ENCODE data around the gene SLC30A3. TPM values are rescaled to one million over a fixed set of nuclear protein-coding genes. Genes with fewer than 3 reads are reported as not detected.

The SLC30A3 gene
- total RNA-seq, 3 donors from 2014 or later = 0.15 to 0.43 (median 0.18) TPM

DNA sequence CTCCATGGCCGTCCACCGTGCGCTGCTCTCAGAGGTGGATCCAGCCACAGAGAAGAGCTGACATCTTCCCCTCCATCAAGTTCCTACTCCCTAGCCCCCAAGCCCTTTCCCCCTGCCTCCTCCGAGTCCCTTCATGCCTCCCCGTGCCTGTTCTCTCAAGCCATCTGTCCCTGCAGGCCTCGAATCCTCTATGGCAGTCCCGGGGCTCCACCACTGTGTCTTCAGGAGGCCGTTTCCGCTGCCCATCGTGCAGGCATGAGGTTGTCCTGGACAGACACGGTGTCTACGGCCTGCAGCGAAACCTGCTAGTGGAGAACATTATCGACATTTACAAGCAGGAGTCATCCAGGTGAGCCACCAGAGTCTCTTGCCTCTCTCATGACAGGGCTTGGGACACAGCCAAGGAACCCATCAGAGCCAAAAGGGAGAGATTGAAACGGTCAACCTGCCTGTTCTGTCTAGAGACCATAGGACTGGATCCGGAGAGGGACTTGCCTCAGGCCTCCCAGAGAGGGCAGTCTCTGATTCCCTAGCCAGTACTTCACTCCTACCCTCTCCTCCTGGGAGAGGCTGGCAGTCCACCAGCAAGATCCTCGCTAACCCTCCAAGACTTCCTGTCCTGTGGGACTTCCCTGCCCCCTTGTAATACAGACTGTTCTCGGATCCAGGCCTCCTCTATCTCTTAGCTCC is 35.7 kb upstream of the SLC30A3 start:
- DNase-seq = no peak
- Mint-ChIP-seq H3K4me1 (ENCODE audit: low read depth) (peaks cover 5% of the 10 kb centered on the region), H3K36me3 (ENCODE audit: insufficient read depth) (no peaks in the 10 kb centered on the region), H3K9me3 (no peaks in the 10 kb centered on the region), H3K27me3 (ENCODE audit: low read depth) (peaks cover 3% of the 10 kb centered on the region), H3K4me3 (no peak overlapping the region)
- ATAC-seq = no peak

DNA sequence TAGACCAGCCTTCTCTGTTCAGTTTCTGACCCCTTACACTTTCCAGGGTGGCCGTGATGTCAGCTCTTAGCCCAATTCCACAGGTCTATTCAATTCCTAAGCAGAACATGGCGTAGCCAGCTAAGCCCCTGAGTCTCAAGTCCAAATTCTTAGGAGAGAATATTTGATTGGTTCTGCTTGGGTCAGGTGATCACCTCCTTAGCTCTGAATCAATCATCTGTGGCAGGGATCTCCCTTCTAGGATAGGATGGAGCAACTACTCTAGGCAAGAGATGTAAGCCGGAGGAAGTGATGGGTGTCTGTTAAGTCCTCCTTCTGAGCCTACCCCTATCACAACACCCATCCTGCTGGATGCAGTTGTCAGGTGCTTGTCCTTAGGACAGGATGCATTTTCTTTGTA is 34.3 kb upstream of the SLC30A3 start:
- no peaks in the 10 kb centered on the region for H3K36me3 Mint-ChIP-seq (ENCODE audit: insufficient read depth)
- no peaks in the 10 kb centered on the region for H3K4me1 Mint-ChIP-seq (ENCODE audit: low read depth)
- DNase-seq = no peak
- peaks cover 7% of the 10 kb centered on the region for H3K27me3 Mint-ChIP-seq (ENCODE audit: low read depth)
- H3K4me3 Mint-ChIP-seq = no peak overlapping the region
- no peaks in the 10 kb centered on the region for H3K9me3 Mint-ChIP-seq
- ATAC-seq = no peak

DNA sequence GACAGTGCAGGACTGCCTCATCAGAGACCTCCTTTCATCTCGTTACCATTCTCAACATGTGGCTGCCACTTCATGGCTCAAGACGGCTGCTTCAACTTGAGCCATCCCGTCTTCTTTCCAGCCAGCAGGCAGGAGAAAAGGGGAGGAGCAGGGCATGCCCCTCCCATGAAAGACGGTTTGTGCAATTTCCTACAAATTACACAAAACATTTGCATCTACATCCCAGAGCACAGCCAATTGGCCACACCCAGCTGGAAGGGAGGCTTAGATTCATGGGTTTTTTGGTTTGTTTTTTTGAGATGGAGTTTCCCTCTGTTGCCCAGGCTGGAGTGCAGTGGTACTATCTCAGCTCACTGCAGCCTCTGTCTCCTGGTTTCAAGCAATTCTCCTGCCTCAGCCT is 33.6 kb upstream of the SLC30A3 start:
- Mint-ChIP-seq H3K4me3 (no peak overlapping the region), H3K36me3 (ENCODE audit: insufficient read depth) (no peaks in the 10 kb centered on the region)

DNA sequence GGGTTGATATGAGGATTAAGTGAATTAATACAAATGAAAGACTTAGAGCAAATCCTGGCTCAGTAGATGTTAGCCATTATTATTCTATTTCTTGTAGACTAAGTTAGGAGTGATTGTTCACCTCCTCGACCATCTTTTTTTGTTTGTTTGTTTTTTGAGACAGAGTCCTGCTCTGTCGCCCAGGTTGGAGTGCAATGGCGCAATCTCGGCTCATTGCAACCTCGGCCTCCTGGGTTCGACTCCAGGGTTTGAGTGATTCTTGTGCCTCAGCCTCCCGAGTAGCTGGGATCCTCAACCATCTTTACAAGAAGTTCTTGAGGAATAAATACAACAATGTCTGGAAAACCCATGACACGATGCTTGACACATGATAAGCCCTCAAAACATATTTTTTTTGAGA is 32.1 kb upstream of the SLC30A3 start:
- Mint-ChIP-seq H3K9me3 (no peaks in the 10 kb centered on the region), H3K36me3 (ENCODE audit: insufficient read depth) (no peaks in the 10 kb centered on the region), H3K27me3 (ENCODE audit: low read depth) (peaks cover 12% of the 10 kb centered on the region), H3K4me1 (ENCODE audit: low read depth) (no peaks in the 10 kb centered on the region), H3K4me3 (no peak overlapping the region)
- DNase-seq (no peak), ATAC-seq (no peak)

More for the DNA sequence above, 33.6 kb upstream of the SLC30A3 start:
- H3K4me1 Mint-ChIP-seq (ENCODE audit: low read depth) = no peaks in the 10 kb centered on the region
- H3K27me3 Mint-ChIP-seq (ENCODE audit: low read depth) = peaks cover 12% of the 10 kb centered on the region
- no peak for ATAC-seq
- no peak for DNase-seq
- no peaks in the 10 kb centered on the region for H3K9me3 Mint-ChIP-seq

DNA sequence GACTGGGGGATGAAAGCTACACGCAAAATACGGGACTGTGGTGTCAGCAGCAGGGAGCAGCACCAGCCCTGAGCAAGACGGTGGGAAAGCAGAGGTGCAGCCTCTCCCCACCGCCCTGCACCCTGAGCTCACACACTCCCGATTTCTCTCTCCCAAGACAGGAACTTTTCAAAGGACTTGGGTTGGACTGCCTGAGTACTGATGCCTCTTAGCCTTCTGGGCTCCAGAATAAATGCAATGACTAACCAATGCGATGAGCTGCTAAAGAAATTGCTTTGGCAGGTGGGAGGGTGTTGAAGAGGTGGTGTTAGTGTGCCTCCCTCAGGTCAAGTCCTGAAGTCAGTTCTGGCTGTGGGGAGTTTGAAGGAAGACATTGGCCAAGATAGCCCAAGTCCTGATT is 29.0 kb upstream of the SLC30A3 start:
- H3K9me3 Mint-ChIP-seq = no peaks in the 10 kb centered on the region
- no peak for ATAC-seq
- no peak overlapping the region for H3K4me3 Mint-ChIP-seq
- no peaks in the 10 kb centered on the region for H3K36me3 Mint-ChIP-seq (ENCODE audit: insufficient read depth)
- H3K27me3 Mint-ChIP-seq (ENCODE audit: low read depth) = peaks cover 13% of the 10 kb centered on the region
- H3K4me1 Mint-ChIP-seq (ENCODE audit: low read depth) = no peaks in the 10 kb centered on the region
- no peak for DNase-seq

DNA sequence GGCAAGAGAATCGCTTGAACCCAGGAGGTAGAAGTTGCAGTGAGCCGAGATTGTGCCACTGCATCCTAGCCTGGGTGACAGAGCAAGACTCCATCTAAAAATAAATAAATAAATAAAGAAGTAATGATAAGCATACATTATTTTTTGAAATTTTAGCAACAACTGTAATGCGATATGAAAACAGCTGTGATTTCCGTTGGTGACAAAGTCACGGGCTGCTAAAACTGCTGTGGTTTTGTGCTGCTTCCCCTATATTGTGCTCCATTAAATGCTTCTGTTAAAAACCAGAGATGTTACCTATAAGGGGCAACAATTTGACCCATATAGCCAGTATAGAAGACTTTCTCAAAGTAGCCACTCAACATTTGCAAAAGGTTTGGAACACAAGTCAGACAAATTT is 27.7 kb upstream of the SLC30A3 start:
- Mint-ChIP-seq H3K4me1 (ENCODE audit: low read depth) (no peaks in the 10 kb centered on the region), H3K4me3 (no peak overlapping the region), H3K9me3 (no peaks in the 10 kb centered on the region), H3K36me3 (ENCODE audit: insufficient read depth) (no peaks in the 10 kb centered on the region), H3K27me3 (ENCODE audit: low read depth) (peaks cover 13% of the 10 kb centered on the region)
- DNase-seq = no peak
- ATAC-seq = no peak

DNA sequence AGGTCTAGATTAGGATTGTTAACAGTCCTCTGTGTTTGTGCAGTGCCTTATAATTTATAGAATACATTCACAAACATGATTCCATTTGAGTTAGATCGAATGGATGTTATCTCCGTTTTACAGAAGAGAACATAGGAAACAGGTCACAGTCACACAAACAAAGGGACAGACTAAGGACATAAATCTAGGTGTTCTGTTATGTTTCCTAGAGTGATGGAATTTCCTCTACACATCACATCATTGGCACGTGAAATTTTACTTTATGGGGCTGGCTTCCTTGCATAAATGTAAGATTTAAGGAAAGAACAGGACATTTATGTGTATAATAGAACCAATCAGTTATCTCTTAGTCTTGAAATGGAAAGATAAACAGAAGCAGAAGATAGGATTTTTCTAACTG is 25.8 kb upstream of the SLC30A3 start:
- ATAC-seq (no peak), DNase-seq (no peak)
- no peaks in the 10 kb centered on the region for H3K4me1 Mint-ChIP-seq (ENCODE audit: low read depth)
- H3K36me3 Mint-ChIP-seq (ENCODE audit: insufficient read depth) = no peaks in the 10 kb centered on the region
- no peak overlapping the region for H3K4me3 Mint-ChIP-seq
- peaks cover 13% of the 10 kb centered on the region for H3K27me3 Mint-ChIP-seq (ENCODE audit: low read depth)
- H3K9me3 Mint-ChIP-seq = no peaks in the 10 kb centered on the region

DNA sequence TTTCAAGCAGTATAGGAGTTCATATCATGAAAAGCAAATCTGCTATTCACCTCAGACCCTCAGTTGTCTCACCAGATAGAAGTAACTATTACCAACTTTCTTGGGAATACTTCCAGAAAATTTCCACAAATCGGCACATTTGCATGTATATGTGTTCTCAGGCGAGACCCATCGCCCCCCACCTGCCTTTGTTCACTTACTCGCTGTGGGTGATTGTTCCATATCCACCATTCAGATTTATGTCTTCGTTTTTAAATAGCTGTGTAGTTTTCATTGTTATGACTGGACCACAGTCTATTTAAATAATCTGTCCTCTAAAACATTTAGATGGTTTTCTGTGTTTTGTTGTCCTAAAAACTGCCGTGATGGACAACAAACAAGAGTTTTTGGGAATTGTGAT is 22.6 kb upstream of the SLC30A3 start:
- H3K4me1 Mint-ChIP-seq (ENCODE audit: low read depth) = no peaks in the 10 kb centered on the region
- no peaks in the 10 kb centered on the region for H3K9me3 Mint-ChIP-seq
- H3K27me3 Mint-ChIP-seq (ENCODE audit: low read depth) = peaks cover 21% of the 10 kb centered on the region
- no peak overlapping the region for H3K4me3 Mint-ChIP-seq
- no peak for ATAC-seq
- no peak for DNase-seq
- no peaks in the 10 kb centered on the region for H3K36me3 Mint-ChIP-seq (ENCODE audit: insufficient read depth)

DNA sequence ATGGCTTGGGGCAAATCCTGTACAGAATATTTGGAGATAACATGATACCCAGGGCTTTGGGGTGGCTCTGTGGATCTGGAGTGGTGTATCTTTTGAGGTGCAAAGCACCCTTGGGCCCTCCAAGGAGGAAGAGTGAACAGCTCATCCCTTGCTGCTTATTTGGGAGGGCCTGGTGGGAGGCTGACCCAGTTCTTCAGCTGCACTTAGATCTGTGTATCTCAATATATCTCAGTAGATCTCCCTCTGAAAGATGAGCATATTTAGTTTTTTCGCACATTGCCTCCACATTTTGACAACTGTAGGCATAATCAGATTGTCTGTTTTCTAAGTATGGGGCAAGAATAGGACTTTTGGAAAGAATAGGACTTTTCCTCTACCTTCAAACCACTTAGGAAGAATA is 22.1 kb upstream of the SLC30A3 start:
- Mint-ChIP-seq H3K9me3 (no peaks in the 10 kb centered on the region), H3K4me3 (no peak overlapping the region), H3K4me1 (ENCODE audit: low read depth) (no peaks in the 10 kb centered on the region), H3K27me3 (ENCODE audit: low read depth) (peaks cover 21% of the 10 kb centered on the region), H3K36me3 (ENCODE audit: insufficient read depth) (no peaks in the 10 kb centered on the region)
- no peak for DNase-seq
- no peak for ATAC-seq

DNA sequence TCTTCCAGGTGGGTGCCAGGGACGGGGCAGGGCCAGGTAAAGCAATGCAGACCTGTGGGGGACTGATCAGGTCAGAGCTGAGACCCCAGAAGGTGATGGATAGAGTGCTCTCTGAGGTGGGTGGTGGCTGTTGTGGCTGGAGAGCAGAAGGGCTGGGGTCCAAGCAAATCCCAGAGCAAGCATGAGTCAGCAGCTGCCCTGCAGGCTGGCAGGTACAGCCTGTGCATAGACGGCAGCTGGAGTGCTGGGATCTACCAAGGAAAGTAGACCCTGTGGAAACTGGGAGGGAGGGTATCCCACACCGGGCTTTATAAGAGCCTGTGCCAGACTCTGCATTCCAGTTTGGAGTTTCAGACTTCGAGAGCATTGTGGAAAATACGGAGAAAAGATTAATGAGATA is 20.0 kb upstream of the SLC30A3 start:
- Mint-ChIP-seq H3K4me3 (no peak overlapping the region), H3K27me3 (ENCODE audit: low read depth) (peaks cover 21% of the 10 kb centered on the region), H3K36me3 (ENCODE audit: insufficient read depth) (no peaks in the 10 kb centered on the region), H3K9me3 (no peaks in the 10 kb centered on the region), H3K4me1 (ENCODE audit: low read depth) (peaks cover 1% of the 10 kb centered on the region)
- ATAC-seq (no peak), DNase-seq (no peak)

DNA sequence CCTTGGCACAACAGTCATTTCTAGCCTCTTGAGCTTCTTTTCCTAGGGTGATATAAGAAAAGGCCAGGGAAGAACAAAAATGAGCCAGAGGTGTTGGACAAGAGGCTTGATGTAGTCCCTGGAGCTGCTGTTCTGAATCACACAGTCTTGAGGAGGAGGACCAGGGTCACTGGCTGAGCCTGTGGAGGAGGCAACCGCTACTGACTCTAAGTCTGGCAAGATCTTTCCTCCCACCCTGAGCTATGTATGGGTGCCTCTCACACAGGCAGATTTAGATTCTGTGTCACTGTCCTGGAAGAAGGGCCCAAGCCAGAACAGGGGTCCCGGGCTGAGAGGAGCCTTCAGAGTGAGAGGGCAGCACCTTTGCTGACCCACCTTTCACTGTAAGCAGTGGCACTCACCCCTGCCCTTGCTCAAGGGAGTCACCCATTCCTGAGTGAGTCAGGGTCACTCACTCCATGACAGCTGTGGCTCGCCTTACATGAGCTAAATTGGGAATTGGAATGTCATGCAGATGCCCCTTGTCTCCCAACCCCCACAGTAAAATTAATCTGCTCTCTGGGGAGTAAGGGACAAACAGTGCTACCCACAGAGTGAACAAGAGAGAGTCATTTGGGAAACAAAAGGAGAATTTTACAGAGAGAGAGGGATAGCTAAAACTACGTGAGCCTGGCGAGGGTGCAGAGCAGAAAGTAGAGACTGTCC is 19.2 kb upstream of the SLC30A3 start, which contains the start of gene TRIM54:
TSS of gene TRIM54 (plus strand) at position 575 of the 705 bp plus-strand sequence. CDS start 303 bp downstream, outside the sequence.
- no peak within 1 kb of the TSS for H3K4me3 Mint-ChIP-seq
- ATAC-seq = no peak
- no peaks in the 10 kb centered on the region for H3K9me3 Mint-ChIP-seq
- H3K27me3 Mint-ChIP-seq (ENCODE audit: low read depth) = peaks cover 21% of the 10 kb centered on the region
- no peak for DNase-seq
- H3K36me3 Mint-ChIP-seq (ENCODE audit: insufficient read depth) = no peaks in the 10 kb centered on the region
- H3K4me1 Mint-ChIP-seq (ENCODE audit: low read depth) = peaks cover 1% of the 10 kb centered on the region

DNA sequence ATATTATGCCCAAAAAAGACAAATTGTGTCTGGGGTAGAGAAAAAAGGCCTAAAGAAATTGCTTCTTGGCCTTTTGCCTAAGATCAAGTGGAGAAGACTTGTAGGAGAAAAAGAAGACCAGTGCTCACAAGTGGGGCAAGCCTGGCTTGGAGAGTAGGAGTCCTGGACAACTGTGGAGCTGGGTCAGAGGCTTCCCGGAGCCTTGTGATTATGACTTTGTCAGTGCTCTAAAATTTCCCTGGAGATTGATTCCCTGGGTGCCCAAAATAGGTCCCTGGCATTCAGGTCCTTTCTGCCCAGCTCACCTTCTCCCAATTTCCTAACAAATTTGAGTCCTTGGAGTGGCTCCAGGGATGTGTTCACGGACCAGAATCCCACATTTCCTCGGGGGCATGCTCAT is 18.6 kb upstream of the SLC30A3 start:
- ATAC-seq (no peak), DNase-seq (no peak)
- H3K4me3 Mint-ChIP-seq = no peak overlapping the region
- H3K36me3 Mint-ChIP-seq (ENCODE audit: insufficient read depth) = no peaks in the 10 kb centered on the region
- peaks cover 21% of the 10 kb centered on the region for H3K27me3 Mint-ChIP-seq (ENCODE audit: low read depth)
- H3K9me3 Mint-ChIP-seq = no peaks in the 10 kb centered on the region
- H3K4me1 Mint-ChIP-seq (ENCODE audit: low read depth) = peaks cover 1% of the 10 kb centered on the region

DNA sequence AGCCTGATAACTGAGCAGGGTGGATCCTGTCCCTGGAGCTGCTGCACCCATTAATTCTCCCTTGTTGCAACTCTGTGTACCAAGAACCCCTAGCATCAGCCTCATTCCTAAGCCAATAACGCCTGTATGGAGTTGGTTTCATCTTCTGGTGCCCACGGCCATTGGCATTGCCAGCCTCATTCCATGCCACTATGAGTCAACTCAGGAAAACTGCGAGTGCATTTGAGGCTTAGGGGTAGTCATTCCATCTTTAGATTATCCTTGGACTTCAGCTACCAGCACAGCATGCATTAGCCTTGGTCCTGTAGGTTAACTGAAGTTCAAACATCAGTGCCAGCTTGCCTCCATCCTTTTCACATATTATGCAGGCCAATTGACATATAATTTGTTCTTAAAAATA is 18.0 kb upstream of the SLC30A3 start:
- Mint-ChIP-seq H3K4me1 (ENCODE audit: low read depth) (peaks cover 1% of the 10 kb centered on the region), H3K27me3 (ENCODE audit: low read depth) (peaks cover 21% of the 10 kb centered on the region), H3K9me3 (no peaks in the 10 kb centered on the region), H3K36me3 (ENCODE audit: insufficient read depth) (no peaks in the 10 kb centered on the region), H3K4me3 (no peak overlapping the region)
- ATAC-seq = no peak
- no peak for DNase-seq

DNA sequence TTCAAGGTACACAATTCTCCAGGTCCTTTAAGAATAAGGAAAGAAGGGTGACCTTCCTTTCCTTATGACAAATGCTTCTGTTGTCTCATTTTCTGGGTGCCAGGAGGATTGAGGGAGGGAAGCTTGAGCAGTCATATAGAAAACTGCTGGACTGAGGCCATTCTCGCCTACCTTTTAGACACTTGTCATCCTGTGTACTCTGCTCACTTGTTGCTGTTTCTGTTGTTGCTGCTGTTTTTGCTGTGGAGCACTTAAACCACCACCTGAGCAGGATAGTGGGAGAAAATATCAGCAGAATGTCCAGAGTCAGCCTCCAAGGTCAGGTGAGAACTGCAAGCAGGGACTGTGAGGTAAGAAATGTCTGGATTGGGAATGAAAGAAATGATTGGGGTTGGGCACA is 15.2 kb upstream of the SLC30A3 start:
- peaks cover 21% of the 10 kb centered on the region for H3K27me3 Mint-ChIP-seq (ENCODE audit: low read depth)
- no peak for ATAC-seq
- peaks cover 1% of the 10 kb centered on the region for H3K4me1 Mint-ChIP-seq (ENCODE audit: low read depth)
- no peaks in the 10 kb centered on the region for H3K36me3 Mint-ChIP-seq (ENCODE audit: insufficient read depth)
- no peaks in the 10 kb centered on the region for H3K9me3 Mint-ChIP-seq
- no peak overlapping the region for H3K4me3 Mint-ChIP-seq
- no peak for DNase-seq

Data from activated T-cell treated with anti-CD3 and anti-CD28 coated beads, Interleukin-2, amount 50 U/mL, for 4 hours (primary cell).